NB4 (cell line): ENCODE data around the gene SNTG2.

ENCODE experiments used
- DNase-seq: peaks from one replicate; pipeline ENCODE4 v3.0.0; 2010; ENCODE audit warnings: low read depth
- H3K4me3 ChIP-seq: one replicate; pipeline ENCODE4 v1.5.1; 2011; ENCODE audit warnings: mild to moderate bottlenecking, low read depth, low read length, moderate library complexity
- MAX ChIP-seq: IDR thresholded peaks from 2 replicates; pipeline ENCODE4 v1.6.1; 2011; ENCODE audit warnings: low read depth, low read length
- MYC ChIP-seq: IDR thresholded peaks from 2 replicates; pipeline ENCODE4 v1.6.1; 2011; ENCODE audit warnings: low read depth, low read length
- POLR2A ChIP-seq: IDR thresholded peaks from 2 replicates; pipeline ENCODE4 v1.6.1; 2011; ENCODE audit warnings: mild to moderate bottlenecking; ENCODE audit not compliant: insufficient read length; ENCODE audit errors: extremely low read depth
- TF ChIP-seq, protein P1 (sequence below): IDR thresholded peaks from one replicate; pipeline ENCODE4 v1.5.1; 2012; ENCODE audit warnings: low read depth, low read length

Gene SNTG2

DNA sequence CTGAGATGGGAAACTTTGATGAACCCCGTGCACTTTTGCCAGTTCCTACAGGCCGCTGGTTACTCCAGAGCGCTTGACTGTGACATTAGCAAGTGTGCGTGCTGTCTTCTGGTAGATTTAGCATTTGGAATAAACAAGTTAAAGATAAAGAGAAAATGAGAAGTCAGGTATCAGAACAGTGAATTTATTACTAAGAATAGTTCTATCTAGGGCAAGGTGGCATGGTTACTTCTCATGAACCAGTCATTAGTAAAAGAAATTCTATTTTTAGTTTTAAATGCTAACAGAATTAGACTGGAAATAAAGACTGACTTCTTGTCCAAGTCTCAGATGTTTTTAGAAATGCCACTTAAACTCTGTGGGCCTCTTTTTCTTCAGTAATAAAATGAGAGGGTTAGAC, 258.6 kb downstream of the SNTG2 start:
- TF ChIP-seq MYC (no peak), POLR2A (no peak), MAX (no peak)
- TF ChIP-seq, protein P1, sequence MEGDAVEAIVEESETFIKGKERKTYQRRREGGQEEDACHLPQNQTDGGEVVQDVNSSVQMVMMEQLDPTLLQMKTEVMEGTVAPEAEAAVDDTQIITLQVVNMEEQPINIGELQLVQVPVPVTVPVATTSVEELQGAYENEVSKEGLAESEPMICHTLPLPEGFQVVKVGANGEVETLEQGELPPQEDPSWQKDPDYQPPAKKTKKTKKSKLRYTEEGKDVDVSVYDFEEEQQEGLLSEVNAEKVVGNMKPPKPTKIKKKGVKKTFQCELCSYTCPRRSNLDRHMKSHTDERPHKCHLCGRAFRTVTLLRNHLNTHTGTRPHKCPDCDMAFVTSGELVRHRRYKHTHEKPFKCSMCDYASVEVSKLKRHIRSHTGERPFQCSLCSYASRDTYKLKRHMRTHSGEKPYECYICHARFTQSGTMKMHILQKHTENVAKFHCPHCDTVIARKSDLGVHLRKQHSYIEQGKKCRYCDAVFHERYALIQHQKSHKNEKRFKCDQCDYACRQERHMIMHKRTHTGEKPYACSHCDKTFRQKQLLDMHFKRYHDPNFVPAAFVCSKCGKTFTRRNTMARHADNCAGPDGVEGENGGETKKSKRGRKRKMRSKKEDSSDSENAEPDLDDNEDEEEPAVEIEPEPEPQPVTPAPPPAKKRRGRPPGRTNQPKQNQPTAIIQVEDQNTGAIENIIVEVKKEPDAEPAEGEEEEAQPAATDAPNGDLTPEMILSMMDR: no peak
- DNase-seq: no peak
- no peak overlapping the region for H3K4me3 ChIP-seq

DNA sequence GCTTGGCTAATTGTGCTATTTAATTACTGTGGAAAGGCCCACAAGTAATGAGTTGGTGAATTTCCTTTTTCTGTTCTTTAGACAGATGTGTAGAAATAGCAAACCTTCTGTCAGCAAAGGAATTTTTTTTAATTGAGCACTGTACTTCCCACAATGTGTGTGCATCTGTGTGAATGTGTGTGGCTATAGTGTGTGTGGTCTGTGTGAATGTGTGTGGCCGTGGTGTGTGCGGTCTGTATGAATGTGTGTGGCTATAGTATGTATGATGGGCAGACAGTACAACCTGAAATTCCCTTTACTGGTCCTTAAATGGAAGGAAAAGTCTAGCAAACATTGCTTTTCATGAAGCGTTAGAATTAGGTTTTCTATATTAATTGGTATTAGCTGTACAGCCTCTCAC, 259.1 kb downstream of the SNTG2 start:
- no peak overlapping the region for H3K4me3 ChIP-seq
- no peak for DNase-seq
- TF ChIP-seq, protein P1: no peak
- TF ChIP-seq MYC: no peak
- no peak for TF ChIP-seq MAX
- no peak for TF ChIP-seq POLR2A

DNA sequence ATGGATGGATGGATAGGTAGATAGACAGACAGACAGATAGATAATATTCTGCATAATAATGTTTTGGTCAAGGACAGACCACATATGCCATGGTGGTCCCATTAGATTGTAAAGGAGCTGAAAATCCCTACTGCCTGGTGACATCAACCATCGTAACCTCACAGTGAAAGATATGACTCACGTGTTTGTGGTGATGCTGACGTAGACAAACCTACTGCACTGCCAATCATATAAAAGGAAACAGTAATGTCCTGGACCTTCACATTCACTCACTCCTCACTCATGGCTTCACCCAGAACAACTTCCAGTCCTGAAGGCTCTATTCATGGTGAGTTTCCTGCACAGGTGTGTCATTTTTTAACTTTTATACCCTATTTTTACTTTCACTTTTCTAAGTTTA, 259.7 kb downstream of the SNTG2 start:
- no peak for DNase-seq
- no peak overlapping the region for H3K4me3 ChIP-seq
- TF ChIP-seq, protein P1: no peak
- TF ChIP-seq POLR2A: no peak
- no peak for TF ChIP-seq MAX
- no peak for TF ChIP-seq MYC

- DNase-seq: peak; percentile 81
- no peak overlapping the region for H3K4me3 ChIP-seq
- no peak for TF ChIP-seq MAX
- TF ChIP-seq, protein P1: no peak
- no peak for TF ChIP-seq POLR2A
- no peak for TF ChIP-seq MYC
These were observed 269.4 kb downstream of the SNTG2 start for GRCh38 chr2:1219901-1220573.

DNA sequence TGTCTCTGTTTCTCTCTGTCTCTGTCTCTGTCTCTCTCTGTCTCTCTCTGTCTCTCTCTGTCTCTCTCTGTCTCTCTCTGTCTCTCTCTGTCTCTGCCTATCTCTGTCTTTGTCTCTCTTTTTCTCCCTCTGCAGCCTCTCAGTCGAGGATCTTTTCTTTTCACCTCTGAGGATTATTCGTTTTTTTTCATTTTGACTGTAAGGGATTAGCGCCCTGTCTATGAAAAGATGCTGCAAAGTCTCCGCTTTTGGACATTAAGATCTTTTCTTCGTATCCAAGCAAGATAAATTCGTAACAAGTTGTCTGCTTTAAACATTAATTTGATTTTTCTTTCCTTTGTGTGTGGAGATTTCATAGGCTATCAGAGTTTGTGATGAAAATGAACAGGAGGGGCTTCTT, 271.4 kb downstream of the SNTG2 start:
- TF ChIP-seq MAX (no peak), POLR2A (no peak)
- H3K4me3 ChIP-seq: no peak overlapping the region
- DNase-seq: no peak

- TF ChIP-seq, protein P1: no peak
- no peak for TF ChIP-seq POLR2A
- TF ChIP-seq MYC: no peak
- no peak for TF ChIP-seq MAX
- no peak for DNase-seq
- H3K4me3 ChIP-seq: no peak overlapping the region
These were observed 273.1 kb downstream of the SNTG2 start for GRCh38 chr2:1223791-1224190.
